Heart right ventricle (tissue), 16 donors: ENCODE data around the gene CYP24A1. TPM values are rescaled to one million over a fixed set of nuclear protein-coding genes. Genes with fewer than 3 reads are reported as not detected.

Source experiments
- ATAC-seq, 8 donors: fragments of 200-7000 bp; cut with Tn5 transposase; one replicate each; pipeline ENCODE4 v1.9.1; 2020; ENCODE audit warnings: mild to moderate bottlenecking in 8 of 8, moderate library complexity in 8 of 8, moderate number of reproducible peaks in 1 of 8
- DNase-seq, 2 donors: peaks; one replicate each; pipeline ENCODE4 v3.0.0-alpha.2; 2020
- H3K27ac ChIP-seq, 10 donors: fragments of 200-600 bp; sonication (generic) in 2 of 10; one replicate each; pipeline versions ENCODE4 v1.5.0 to v1.8.0; 2020 to 2022; ENCODE audit warnings: mild to moderate bottlenecking in 3 of 10
- H3K27me3 ChIP-seq, 7 donors: fragments of 200-600 bp; one replicate each; pipeline ENCODE4 v1.8.0; 2021 to 2022; ENCODE audit warnings: mild to moderate bottlenecking in 2 of 7
- H3K36me3 ChIP-seq, 9 donors: fragments of 200-600 bp; sonication (generic) in 1 of 9; one replicate each; pipeline versions ENCODE4 v1.5.0 to v1.8.0; 2020 to 2022; ENCODE audit warnings: mild to moderate bottlenecking in 2 of 9
- H3K4me1 ChIP-seq, 9 donors: fragments of 200-600 bp; sonication (generic) in 1 of 9; one replicate each; pipeline versions ENCODE4 v1.5.0 to v1.8.0; 2020 to 2022; ENCODE audit warnings: mild to moderate bottlenecking in 4 of 9
- H3K4me3 ChIP-seq, 10 donors: fragments of 200-600 bp; sonication (generic) in 2 of 10; one replicate each; pipeline versions ENCODE4 v1.5.0 to v1.8.0; 2020 to 2022; ENCODE audit warnings: mild to moderate bottlenecking in 7 of 10, moderate library complexity in 2 of 10
- H3K9me3 ChIP-seq, 11 donors: fragments of 200-600 bp in 10 of 11; sonication (generic) in 2 of 11; one replicate each; pipeline versions ENCODE4 v1.5.0 to v1.8.0; 2013 to 2022; ENCODE audit warnings: mild to moderate bottlenecking in 2 of 11, control low read depth in 1 of 11, moderate library complexity in 1 of 11
- WGBS, 2 donors: extraction: QIAGEN DNeasy Blood & Tissue Kit; methylation state at CpG; one replicate each; pipeline ENCODE4 v1.1.7; 2013; ENCODE audit warnings: inconsistent platforms in 1 of 2; 5-methylcytosine and 5-hydroxymethylcytosine counted together
- intact Hi-C, 10 donors: fragments of 100-400 bp; cut with DNase I; formaldehyde crosslinking; loops; one replicate each; pipeline versions ENCODE4 v1.11.1 to v1.14.2; 2022
- polyA plus RNA-seq, 2 donors: library from polyadenylated mRNA; stranded (reverse); fragments of 200-250 nt; gene quantifications; one replicate each; pipeline ENCODE4 v1.2.3, GENCODE V29; 2013
- total RNA-seq, 10 donors: library from RNA; stranded (reverse); fragmentation: NEBNext Ultra II Directional in 3 of 10; extraction: Animal tissue kit (Norgen Biotek cat#: 25700) in 3 of 10; gene quantifications; one replicate each; pipeline versions ENCODE4 v1.2.1 to v1.2.4, GENCODE V29; 2021 to 2023
- TF ChIP-seq, protein P1 (sequence below), 9 donors: fragments of 200-600 bp; sonication (generic) in 2 of 9; IDR thresholded peaks; one replicate each; pipeline versions ENCODE4 v1.5.0 to v1.8.0; 2021 to 2022; ENCODE audit warnings: antibody characterized with exemption in 9 of 9, mild to moderate bottlenecking in 5 of 9, moderate library complexity in 1 of 9
- donor health status: Arrhythmogenic right ventricular cardiomyopathy.
- donor health status: ischemic (EF 13 %, LVEDD 7.1; RV severe dilation, severe dysfunction).
- donor health status: healthy with polysubstance abuse.
- donor health status: DM: no; HTN: yes; CAD: no.
- donor health status: DM: no; HTN: no; CAD: no.
- donor health status: ischemic (EF 25% LVEDD 6.9; RV normal size, moderate dysfunction).
- donor health status: ischemic (EF 25% LVEDD 5.7; RV mildly dilated, moderate dysfunction).
- donor health status: healthy.
- donor health status: DM: yes; HTN: yes; CAD: no.
- donor health status: Ischemic cardiomyopathy.
- donor health status: ischemic (EF 35%, LVEDD 5.7; RV mildly dilated, moderate dysfunction).
- donor health status: nonischemic (EF 11% LVEDD 7.7; RV severe dilation, severe dysfunction).
- donor health status: DM: yes; HTN: yes; CAD: no.
- donor health status: PGD.
- donor health status: ischemic (EF 29% LVEDD 5.4; RV normal size, mild dysfunction).
- donor health status: nonischemic (EF 23%, LVEDD 6.1; RV moderate dilation, normal function).

Gene CYP24A1
- total and polyA plus RNA-seq, 12 donors: not detected

- TF ChIP-seq, protein P1, sequence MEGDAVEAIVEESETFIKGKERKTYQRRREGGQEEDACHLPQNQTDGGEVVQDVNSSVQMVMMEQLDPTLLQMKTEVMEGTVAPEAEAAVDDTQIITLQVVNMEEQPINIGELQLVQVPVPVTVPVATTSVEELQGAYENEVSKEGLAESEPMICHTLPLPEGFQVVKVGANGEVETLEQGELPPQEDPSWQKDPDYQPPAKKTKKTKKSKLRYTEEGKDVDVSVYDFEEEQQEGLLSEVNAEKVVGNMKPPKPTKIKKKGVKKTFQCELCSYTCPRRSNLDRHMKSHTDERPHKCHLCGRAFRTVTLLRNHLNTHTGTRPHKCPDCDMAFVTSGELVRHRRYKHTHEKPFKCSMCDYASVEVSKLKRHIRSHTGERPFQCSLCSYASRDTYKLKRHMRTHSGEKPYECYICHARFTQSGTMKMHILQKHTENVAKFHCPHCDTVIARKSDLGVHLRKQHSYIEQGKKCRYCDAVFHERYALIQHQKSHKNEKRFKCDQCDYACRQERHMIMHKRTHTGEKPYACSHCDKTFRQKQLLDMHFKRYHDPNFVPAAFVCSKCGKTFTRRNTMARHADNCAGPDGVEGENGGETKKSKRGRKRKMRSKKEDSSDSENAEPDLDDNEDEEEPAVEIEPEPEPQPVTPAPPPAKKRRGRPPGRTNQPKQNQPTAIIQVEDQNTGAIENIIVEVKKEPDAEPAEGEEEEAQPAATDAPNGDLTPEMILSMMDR (IDR thresholded peaks at IDR 0.05): no peak
- no peak for ATAC-seq
- intact Hi-C loops: no loop called here
- H3K36me3 ChIP-seq: no peaks in the 10 kb centered on the region
- 93 to 96% methylated on average over 3 of the region's 3 CpGs for WGBS, 2 donors
- no peak overlapping the region for H3K4me3 ChIP-seq
- no peaks in the 10 kb centered on the region for H3K4me1 ChIP-seq
- H3K9me3 ChIP-seq: peaks cover 0 to 10% (median 0%) of the 10 kb centered on the region in 11 donors
- no peak overlapping the region for H3K27ac ChIP-seq
- H3K27me3 ChIP-seq: peaks cover 0 to 34% (median 8%) of the 10 kb centered on the region in 7 donors
- DNase-seq: no peak
Measured at GRCh38 chr20:54140486-54140885, 33.3 kb downstream of the CYP24A1 start.

DNA sequence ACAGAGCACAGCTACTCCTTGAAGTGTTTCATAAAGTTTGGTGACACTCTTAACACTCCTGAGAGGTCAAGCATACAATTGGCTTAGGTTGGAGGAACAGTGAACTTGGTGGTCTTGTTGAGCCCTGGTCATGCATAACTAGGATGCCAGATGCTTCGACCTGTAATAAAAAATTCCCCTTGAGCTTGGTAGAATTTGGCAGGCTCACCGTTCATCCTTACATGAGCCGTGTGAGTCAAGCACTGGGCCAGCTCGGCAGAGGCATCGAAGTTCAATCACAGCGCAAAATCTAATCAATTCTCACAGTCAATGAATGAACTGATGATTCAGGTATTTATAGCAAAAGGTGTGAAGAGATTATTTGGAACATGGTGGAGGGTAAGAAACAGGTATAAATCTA lies 33.7 kb downstream of the CYP24A1 start:
- TF ChIP-seq, protein P1 (IDR thresholded peaks at IDR 0.05): no peak
- ATAC-seq: no peak
- Histone ChIP-seq H3K4me1 (no peaks in the 10 kb centered on the region), H3K27ac (no peak overlapping the region), H3K9me3 (peaks cover 0 to 10% (median 0%) of the 10 kb centered on the region in 11 donors), H3K27me3 (peaks cover 0 to 31% (median 8%) of the 10 kb centered on the region in 7 donors), H3K36me3 (no peaks in the 10 kb centered on the region), H3K4me3 (no peak overlapping the region)
- DNase-seq: no peak
- intact Hi-C loops: no loop called here
- 86 to 89% methylated on average over 6 of the region's 6 CpGs for WGBS, 2 donors

GRCh38 chr20:54139188-54139587 lies 34.6 kb downstream of the CYP24A1 start:
- WGBS, 2 donors: 88 to 93% methylated on average over 7 of the region's 7 CpGs
- TF ChIP-seq, protein P1 (IDR thresholded peaks at IDR 0.05): no peak
- Histone ChIP-seq H3K9me3 (peaks cover 0 to 10% (median 0%) of the 10 kb centered on the region in 11 donors), H3K4me1 (no peaks in the 10 kb centered on the region), H3K27me3 (peaks cover 0 to 29% (median 8%) of the 10 kb centered on the region in 7 donors), H3K4me3 (no peak overlapping the region), H3K27ac (no peak overlapping the region), H3K36me3 (no peaks in the 10 kb centered on the region)
- ATAC-seq (no peak), DNase-seq (no peak)
- intact Hi-C loops: no loop called here

GRCh38 chr20:54138427-54138826 lies 35.4 kb downstream of the CYP24A1 start:
- TF ChIP-seq, protein P1 (IDR thresholded peaks at IDR 0.05): no peak
- no peak for DNase-seq

More at GRCh38 chr20:54138427-54138826, 35.4 kb downstream of the CYP24A1 start:
- intact Hi-C loops: no loop called here
- H3K36me3 ChIP-seq: no peaks in the 10 kb centered on the region
- H3K27me3 ChIP-seq: peaks cover 0 to 24% (median 8%) of the 10 kb centered on the region in 7 donors
- H3K27ac ChIP-seq: no peak overlapping the region
- H3K4me1 ChIP-seq: peaks cover 0 to 5% (median 0%) of the 10 kb centered on the region in 9 donors
- WGBS, 2 donors: 83 to 86% methylated on average over 2 of the region's 2 CpGs
- H3K9me3 ChIP-seq: peaks cover 0 to 10% (median 0%) of the 10 kb centered on the region in 11 donors
- H3K4me3 ChIP-seq: no peak overlapping the region
- ATAC-seq: no peak
